B cell (primary cell): ENCODE measurements around the gene MPP7. TPM values are rescaled to one million over a fixed set of nuclear protein-coding genes. Genes with fewer than 3 reads are reported as not detected.

Experiments used
- ATAC-seq: fragments of 200-7000 bp; cut with Tn5 transposase; one replicate; pipeline ENCODE4 v1.10.0; 2021; ENCODE audit warnings: low read depth, mild to moderate bottlenecking, moderate number of reproducible peaks, moderate library complexity
- CTCF ChIA-PET: fragments of 350-600 bp; sonication (Branson Sonifier 250); formaldehyde crosslinking; loops from one replicate; lab custom pipeline; 2021; ENCODE audit warnings: antibody characterized with exemption, inconsistent platforms; lab: Charles Lee
- POLR2A ChIA-PET: fragments of 350-600 bp; sonication (Branson Sonifier 250); formaldehyde crosslinking; loops from one replicate; lab custom pipeline; 2021; ENCODE audit warnings: antibody characterized with exemption; lab: Charles Lee
- DNase-seq: peaks from one replicate; pipeline ENCODE4 v3.0.0; 2013
- H2AFZ ChIP-seq: 2 replicates; pipeline ENCODE4 v1.6.1; 2012; ENCODE audit warnings: mild to moderate bottlenecking, low read depth, low read length; ENCODE audit not compliant: insufficient read depth, poor library complexity, severe bottlenecking
- H3K27ac ChIP-seq, 2 donors: 1 replicate in 1 of 2; 2 replicates in 1 of 2; pipeline ENCODE4 v1.5.1; 2012 to 2013; ENCODE audit warnings: low read length in 2 of 2, mild to moderate bottlenecking in 2 of 2, moderate library complexity in 1 of 2
- H3K27me3 ChIP-seq, 4 experiments: fragments of 200-600 bp in 1 of 4; sonication (generic) in 1 of 4; replicated peaks in 1 of 4; 1 replicate in 2 of 4; 2 replicates in 2 of 4; pipeline versions ENCODE4 v1.6.1 to v1.7.0; 2013 to 2016; ENCODE audit warnings: low read length in 3 of 4, mild to moderate bottlenecking in 2 of 4, mixed read lengths in 1 of 4, moderate library complexity in 1 of 4; ENCODE audit not compliant: insufficient read depth in 4 of 4, control insufficient read depth in 3 of 4; ENCODE audit errors: control extremely low read depth in 1 of 4
- H3K36me3 ChIP-seq, 2 experiments: replicated peaks in 1 of 2; 1 replicate in 1 of 2; 2 replicates in 1 of 2; pipeline versions ENCODE4 v1.6.1 to v1.7.1; 2013; ENCODE audit warnings: low read length in 1 of 2; ENCODE audit not compliant: insufficient read depth in 2 of 2, control insufficient read depth in 1 of 2; ENCODE audit errors: control extremely low read depth in 1 of 2, extremely low read depth in 1 of 2
- H3K4me1 ChIP-seq, 2 donors: fragments of 200-600 bp in 1 of 2; sonication (generic) in 1 of 2; 1 replicate in 1 of 2; 2 replicates in 1 of 2; pipeline versions ENCODE4 v1.5.1 to v1.6.1; 2013 to 2017; ENCODE audit warnings: low read length in 2 of 2; ENCODE audit not compliant: control insufficient read depth in 2 of 2, insufficient read depth in 2 of 2
- H3K4me2 ChIP-seq: replicated peaks from 2 replicates; pipeline ENCODE3; 2012; ENCODE audit warnings: mild to moderate bottlenecking, low read depth, low read length; ENCODE audit not compliant: poor library complexity, severe bottlenecking
- H3K4me3 ChIP-seq, 5 experiments: fragments of 200-600 bp in 1 of 5; sonication (generic) in 1 of 5; 1 replicate in 3 of 5; 2 replicates in 2 of 5; pipeline versions ENCODE4 v1.5.1 to v1.7.0; 2011 to 2016; ENCODE audit warnings: low read length in 4 of 5, mild to moderate bottlenecking in 4 of 5, low read depth in 2 of 5, control low read depth in 1 of 5, moderate library complexity in 1 of 5; ENCODE audit not compliant: insufficient read depth in 1 of 5; ENCODE audit errors: control extremely low read depth in 1 of 5, extremely low read depth in 1 of 5
- H3K79me2 ChIP-seq: fragments of 200-600 bp; sonication (generic); one replicate; pipeline ENCODE4 v1.6.0; 2016; ENCODE audit warnings: low read length; ENCODE audit not compliant: control insufficient read depth, insufficient read depth
- H3K9ac ChIP-seq: fragments of 200-600 bp; sonication (generic); 2 replicates; pipeline ENCODE4 v1.6.1; 2017; ENCODE audit warnings: mild to moderate bottlenecking, low read length, moderate library complexity
- H3K9me3 ChIP-seq, 3 donors: one replicate each; pipeline versions ENCODE4 v1.6.1 to v1.7.1; 2013; ENCODE audit warnings: low read length in 2 of 3; ENCODE audit not compliant: control insufficient read depth in 2 of 3, insufficient read depth in 1 of 3; ENCODE audit errors: control extremely low read depth in 1 of 3
- H4K20me1 ChIP-seq: 2 replicates; pipeline ENCODE4 v1.6.0; 2012; ENCODE audit warnings: mild to moderate bottlenecking, low read length; ENCODE audit not compliant: insufficient read depth, control insufficient read depth, poor library complexity, severe bottlenecking
- H3K27ac Mint-ChIP-seq: one replicate; pipeline ENCODE4 v1.8.0; 2021; ENCODE audit warnings: mixed read lengths
- H3K27me3 Mint-ChIP-seq: one replicate; pipeline ENCODE4 v1.8.0; 2021; ENCODE audit warnings: mixed read lengths
- H3K4me1 Mint-ChIP-seq: one replicate; pipeline ENCODE4 v1.8.0; 2021; ENCODE audit warnings: mixed read lengths
- H3K4me3 Mint-ChIP-seq: one replicate; pipeline ENCODE4 v1.8.0; 2021; ENCODE audit warnings: mixed read lengths
- H3K9me3 Mint-ChIP-seq: one replicate; pipeline ENCODE4 v1.8.0; 2022; ENCODE audit warnings: mixed read lengths; ENCODE audit not compliant: insufficient read depth
- CTCF ChIP-seq: fragments of 200-600 bp; IDR thresholded peaks from one replicate; pipeline ENCODE4 v1.8.0; 2022; ENCODE audit warnings: antibody characterized with exemption, mild to moderate bottlenecking
- EZH2 ChIP-seq: IDR thresholded peaks from 2 replicates; pipeline ENCODE4 v1.6.1; 2012; ENCODE audit warnings: borderline replicate concordance, low read depth, mild to moderate bottlenecking, moderate library complexity, low read length; ENCODE audit not compliant: insufficient read depth, poor library complexity, severe bottlenecking
- WGBS: methylation state at CpG from one replicate; pipeline ENCODE4 v1.1.5; 2013; ENCODE audit warnings: missing lambda C conversion rate; ENCODE audit not compliant: insufficient coverage; 5-methylcytosine and 5-hydroxymethylcytosine counted together
- intact Hi-C: fragments of 100-400 bp; cut with micrococcal nuclease; formaldehyde crosslinking; loops from one replicate; pipeline ENCODE4 v1.10.0; 2022
- polyA plus RNA-seq: library from polyadenylated mRNA; depleted of rRNA; stranded (reverse); fragments of >200 nt; gene quantifications from 2 replicates; pipeline ENCODE4 v1.2.3, GENCODE V29; 2012
- total RNA-seq, 2 donors: library from RNA; stranded (reverse); fragments of 120-200 nt in 1 of 2; gene quantifications; 1 replicate in 1 of 2; 2 replicates in 1 of 2; pipeline versions ENCODE4 v1.2.3 to v1.2.4, GENCODE V29; 2013 to 2022

The MPP7 gene
- total and polyA plus RNA-seq, 2 donors (not counting 1 experiment from before 2014, with no cell fraction given) = 2.1 to 13.1 TPM

DNA sequence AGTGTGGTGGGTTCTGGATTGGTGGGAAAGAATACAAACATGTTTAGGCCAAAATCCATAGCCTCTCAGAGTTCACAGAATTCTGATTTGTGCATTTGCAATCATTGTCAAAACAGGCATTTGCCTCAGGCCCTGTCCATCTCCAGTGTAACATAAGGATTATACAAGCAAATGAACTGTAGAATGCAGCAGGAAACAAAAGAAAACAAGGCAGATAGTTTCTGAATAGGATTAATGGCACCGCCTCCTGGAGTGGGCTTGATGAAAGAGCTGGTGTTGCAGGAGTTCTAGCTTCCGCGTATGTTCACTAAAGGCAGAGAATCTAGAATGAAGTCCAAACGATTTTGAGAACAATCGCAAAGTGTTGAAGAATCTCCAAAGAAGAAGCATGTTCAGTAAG, 11.3 kb upstream of the MPP7 start:
- no peaks in the 10 kb centered on the region for H3K9me3 Mint-ChIP-seq
- TF ChIP-seq CTCF (no peak), EZH2 (no peak)
- Histone ChIP-seq H3K79me2 (no peaks in the 10 kb centered on the region), H3K4me3 (no peak overlapping the region), H3K9me3 (no peaks in the 10 kb centered on the region), H3K4me1 (no peaks in the 10 kb centered on the region), H2AFZ (no peak overlapping the region), H3K4me2 (no peak overlapping the region), H4K20me1 (no peaks in the 10 kb centered on the region), H3K27ac (no peak overlapping the region), H3K27me3 (peaks cover 0 to 5% (median under 1%) of the 10 kb centered on the region in 4 experiments), H3K36me3 (no peaks in the 10 kb centered on the region), H3K9ac (no peak overlapping the region)
- H3K27me3 Mint-ChIP-seq = peaks cover 26% of the 10 kb centered on the region
- CTCF ChIA-PET = no interaction called here
- no peak overlapping the region for H3K4me3 Mint-ChIP-seq
- H3K27ac Mint-ChIP-seq = no peak overlapping the region
- ATAC-seq (no peak), DNase-seq (no peak)
- intact Hi-C loops = no loop called here
- 100% methylated on average over 3 of the region's 5 CpGs for WGBS
- POLR2A ChIA-PET = no interaction called here
- peaks cover 4% of the 10 kb centered on the region for H3K4me1 Mint-ChIP-seq

GRCh38 chr10:28312572-28312971, 9.7 kb upstream of the MPP7 start:
- H3K4me1 Mint-ChIP-seq = peaks cover 4% of the 10 kb centered on the region
- ATAC-seq = no peak
- intact Hi-C loops = no loop called here
- H3K27ac Mint-ChIP-seq = no peak overlapping the region
- H3K27me3 Mint-ChIP-seq = peaks cover 36% of the 10 kb centered on the region
- H3K9me3 Mint-ChIP-seq = no peaks in the 10 kb centered on the region
- TF ChIP-seq CTCF (no peak), EZH2 (no peak)
- Histone ChIP-seq H3K36me3 (no peaks in the 10 kb centered on the region), H3K4me2 (no peak overlapping the region), H2AFZ (no peak overlapping the region), H4K20me1 (no peaks in the 10 kb centered on the region), H3K79me2 (no peaks in the 10 kb centered on the region), H3K9me3 (no peaks in the 10 kb centered on the region), H3K4me1 (no peaks in the 10 kb centered on the region), H3K9ac (no peak overlapping the region), H3K4me3 (no peak overlapping the region), H3K27me3 (peaks cover 0 to 12% (median 4%) of the 10 kb centered on the region in 4 experiments), H3K27ac (no peak overlapping the region)
- DNase-seq = no peak
- whole genome bisulfite sequencing = 80% methylated on average over 1 of the region's 6 CpGs
- ChIA-PET POLR2A (no interaction called here), CTCF (interaction anchor here (1.0 to 1.8 kb wide), 6 partner anchors 10 to 69 kb away, joined by 3 to 5 read pairs (median 3); partner anchors contain the start of gene MPP7)
- H3K4me3 Mint-ChIP-seq = no peak overlapping the region
